ENCODE results near the gene IL4. TPM values are rescaled to one million over a fixed set of nuclear protein-coding genes. Genes with fewer than 3 reads are reported as not detected.
A peak's percentile ranks its signal among the peaks of the same experiment; 100 is the strongest.

The IL4 gene
- total and polyA plus RNA-seq, 9 of the 15 experiments (the other 6 are each of a cell fraction or from before 2014, with no cell fraction given), result 0.22 to 0.62 TPM; not detected in 7

GRCh38 chr5:132648355-132648754 lies 25.4 kb upstream of the IL4 start:
- ATAC-seq (no peak), FAIRE-seq (no peak), DNase-seq (ENCODE audit: extremely low read depth in 1 of 4, low spot score in 3 of 4) (no peak)
- H3K9ac ChIP-seq (ENCODE audit: insufficient read depth in 1 of 2, low read depth in 2 of 2, low read length in 2 of 2), result no peak overlapping the region
- POLR2A ChIA-PET, result interaction anchor here (1.0 kb wide), 1 partner anchor 13 kb away, joined by 4 read pairs; no protein-coding TSS in a partner anchor
- peaks cover under 1% of the 10 kb centered on the region; the same call in 1 of the 3 replicates for H3K36me3 ChIP-seq (ENCODE audit: control insufficient read depth, insufficient read depth, low read length)
- no peak overlapping the region for H3K4me2 ChIP-seq (ENCODE audit: insufficient read depth, low read length)
- intact Hi-C loops (cut with micrococcal nuclease), result no loop called here
- TF ChIP-seq TRIM28 (IDR thresholded peaks at IDR 0.05) (peak; percentile 78; the same call in 1 of the 2 replicates), CBX3 (IDR thresholded peaks at IDR 0.05; ENCODE audit: borderline replicate concordance in 1 of 2, low read length in 2 of 2) (peak in 1 of 2 experiments; percentile 63; a peak in 2 of 3 replicates), KLF10 (CRISPR knock-in tag; IDR thresholded peaks at IDR 0.05) (no peak), TRIM24 (IDR thresholded peaks at IDR 0.05) (peak in 1 of 2 experiments; percentile 19; a peak in 1 of 4 replicates)
- TF ChIP-seq, protein P1, sequence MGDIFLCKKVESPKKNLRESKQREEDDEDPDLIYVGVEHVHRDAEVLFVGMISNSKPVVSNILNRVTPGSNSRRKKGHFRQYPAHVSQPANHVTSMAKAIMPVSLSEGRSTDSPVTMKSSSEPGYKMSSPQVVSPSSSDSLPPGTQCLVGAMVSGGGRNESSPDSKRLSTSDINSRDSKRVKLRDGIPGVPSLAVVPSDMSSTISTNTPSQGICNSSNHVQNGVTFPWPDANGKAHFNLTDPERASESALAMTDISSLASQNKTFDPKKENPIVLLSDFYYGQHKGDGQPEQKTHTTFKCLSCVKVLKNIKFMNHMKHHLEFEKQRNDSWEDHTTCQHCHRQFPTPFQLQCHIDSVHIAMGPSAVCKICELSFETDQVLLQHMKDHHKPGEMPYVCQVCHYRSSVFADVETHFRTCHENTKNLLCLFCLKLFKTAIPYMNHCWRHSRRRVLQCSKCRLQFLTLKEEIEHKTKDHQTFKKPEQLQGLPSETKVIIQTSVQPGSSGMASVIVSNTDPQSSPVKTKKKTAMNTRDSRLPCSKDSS (IDR thresholded peaks at IDR 0.05; ENCODE audit: low read depth, partially characterized antibody), result peak; percentile 58
- H3K79me2 ChIP-seq (ENCODE audit: control insufficient read depth, insufficient read depth, low read length), result no peaks in the 10 kb centered on the region
- CTCF ChIA-PET (ENCODE audit: low intra/inter-chr PET ratio), result no interaction called here
- BruUV-seq (replicated peaks), result no TSS peak
- H2AFZ ChIP-seq (ENCODE audit: low read depth, low read length), result no peak overlapping the region
- in situ Hi-C loops (cut with MboI), result no loop called here
- H3K9me1 ChIP-seq (ENCODE audit: control insufficient read depth, insufficient read depth, low read length), result no peaks in the 10 kb centered on the region
- H3K9me3 ChIP-seq (replicated peaks; ENCODE audit: control insufficient read depth, insufficient read depth, low read depth, low read length), result peaks cover 9% of the 10 kb centered on the region
- H3K4me3 ChIP-seq, result no peak overlapping the region
- WGBS (ENCODE audit: insufficient coverage, low coverage, missing lambda C conversion rate), result 78% methylated on average over 1 of the region's 1 CpG
- H3K27ac ChIP-seq (ENCODE audit: extremely low read depth, low read depth, low read length), result no peak overlapping the region
- peaks cover 12 to 13% of the 10 kb centered on the region in 2 experiments; a peak in 4 of 5 replicates for H3K4me1 ChIP-seq (replicated peaks in 1 of 2; ENCODE audit: control insufficient read depth in 2 of 2, insufficient read depth in 2 of 2, low read length in 2 of 2)
- H4K20me1 ChIP-seq (replicated peaks; ENCODE audit: control insufficient read depth, insufficient read depth, low read length), result no peaks in the 10 kb centered on the region
- no peaks in the 10 kb centered on the region for H3K27me3 ChIP-seq (ENCODE audit: control insufficient read depth in 2 of 2, insufficient read depth in 2 of 2, low read length in 2 of 2)

Data from K562 (cell line).